Adrenal gland (tissue), 12 donors: Measurements from ENCODE around the gene CRACR2A. TPM values are rescaled to one million over a fixed set of nuclear protein-coding genes. Genes with fewer than 3 reads are reported as not detected.

Experiments used
- DNase-seq, 7 donors: peaks; one replicate each; pipeline ENCODE4 v3.0.0-alpha.2; 2019 to 2020
- H3K27ac ChIP-seq, 5 donors: fragments of 200-600 bp; sonication (generic) in 4 of 5; 1 replicate in 3 of 5; 2 replicates in 2 of 5; pipeline versions ENCODE4 v1.5.1 to v1.8.0; 2016 to 2020; ENCODE audit warnings: mild to moderate bottlenecking in 1 of 5
- H3K27me3 ChIP-seq: fragments of 200-600 bp; 2 replicates; pipeline ENCODE4 v1.8.0; 2021
- H3K36me3 ChIP-seq, 2 donors: fragments of 200-600 bp; replicated peaks in 1 of 2; 1 replicate in 1 of 2; 2 replicates in 1 of 2; pipeline versions ENCODE4 v1.5.1 to v1.8.0; 2018 to 2022
- H3K4me1 ChIP-seq, 2 donors: fragments of 200-600 bp; replicated peaks in 1 of 2; 1 replicate in 1 of 2; 2 replicates in 1 of 2; pipeline versions ENCODE4 v1.5.1 to v1.8.0; 2018 to 2021
- H3K4me3 ChIP-seq, 4 donors: fragments of 200-600 bp; sonication (generic) in 3 of 4; one replicate each; pipeline ENCODE4 v1.5.1; 2016 to 2018
- H3K9me3 ChIP-seq, 3 donors: fragments of 200-600 bp; sonication (generic) in 1 of 3; replicated peaks in 1 of 3; 1 replicate in 2 of 3; 2 replicates in 1 of 3; pipeline versions ENCODE4 v1.5.1 to v1.8.0; 2016 to 2021
- CTCF ChIP-seq, 6 experiments: fragments of 450-650 bp in 4 of 6; fragments of 200-600 bp in 2 of 6; sonication (generic) in 1 of 6; IDR thresholded peaks; 1 replicate in 5 of 6; 2 replicates in 1 of 6; pipeline versions ENCODE4 v1.5.1 to v1.8.0; 2016 to 2021; ENCODE audit warnings: antibody characterized with exemption in 6 of 6, mild to moderate bottlenecking in 2 of 6, moderate library complexity in 1 of 6
- POLR2A ChIP-seq, 2 donors: fragments of 450-650 bp; IDR thresholded peaks; one replicate each; pipeline ENCODE4 v1.6.1; 2017; ENCODE audit warnings: antibody characterized with exemption in 2 of 2, mild to moderate bottlenecking in 2 of 2, moderate library complexity in 1 of 2
- WGBS, 4 donors: extraction: QIAGEN DNeasy Blood & Tissue Kit in 2 of 4; methylation state at CpG; one replicate each; pipeline versions ENCODE4 v1.1.5 to v1.1.7; 2013 to 2017; 5-methylcytosine and 5-hydroxymethylcytosine counted together
- intact Hi-C, 2 donors: fragments of 100-400 bp; cut with DNase I; formaldehyde crosslinking; loops; one replicate each; pipeline versions ENCODE4 v1.14.1 to v1.15.0; 2022 to 2023
- polyA plus RNA-seq, 3 donors: library from polyadenylated mRNA; stranded (reverse); fragments of 200-250 nt in 2 of 3; fragments of 350-450 nt in 1 of 3; fragmentation: Illumina TruSeq in 1 of 3; extraction: RNeasy Lipid Tissue Mini Kit (QIAGEN cat#74804) in 1 of 3; gene quantifications; one replicate each; pipeline ENCODE4 v1.2.3, GENCODE V29; 2013 to 2014
- small RNA-seq, 2 donors: library from RNA; depleted of rRNA; stranded (forward); fragments of <200 nt; gene quantifications; one replicate each; pipeline ENCODE3, GENCODE V24; 2016
- total RNA-seq, 9 donors: library from RNA; depleted of rRNA in 4 of 9; stranded (reverse); fragments of >200 nt in 4 of 9; fragments of 120-200 nt in 1 of 9; fragmentation: NEBNext Ultra II Directional in 1 of 9; extraction: Animal tissue kit (Norgen Biotek cat#: 25700) in 1 of 9; gene quantifications; one replicate each; pipeline versions ENCODE4 v1.1.0 to v1.2.4, GENCODE V29; 2013 to 2023
- donor health status: healthy with polysubstance abuse.
- donor health status: Bipolar disorder and iron deficiency.
- donor health status: DM: yes; HTN: yes; CAD: no.
- donor health status: DM: no; HTN: no; CAD: no.
- donor health status: DM: no; HTN: no; CAD: no.
- donor health status: DM: yes; HTN: yes; CAD: no.

CRACR2A gene
- total and polyA plus RNA-seq, 12 donors, result 0.50 to 3.5 (median 2.0) TPM

DNA sequence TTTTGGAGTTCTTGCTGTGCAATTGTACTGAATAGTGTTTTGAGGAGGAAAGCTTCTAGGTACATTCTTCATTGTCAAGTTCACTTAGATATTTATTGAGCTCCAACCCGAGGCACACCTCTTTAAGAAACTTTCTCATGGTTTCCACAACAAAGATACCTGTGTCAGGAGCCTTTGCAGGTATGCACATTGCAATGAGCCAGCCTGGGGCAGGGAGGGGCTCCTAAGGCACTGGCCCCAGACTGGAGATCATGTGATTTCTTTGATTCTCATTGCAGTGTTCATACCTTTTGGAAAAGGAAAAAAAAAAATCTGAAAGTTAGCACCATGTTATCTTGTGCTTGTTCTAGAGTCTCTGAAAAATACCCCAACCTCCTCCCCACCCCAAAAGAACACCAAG is 181.6 kb downstream of the CRACR2A start:
- TF ChIP-seq CTCF (IDR thresholded peaks at IDR 0.05) (no peak), POLR2A (IDR thresholded peaks at IDR 0.05) (no peak)
- H3K27me3 ChIP-seq, result no peaks in the 10 kb centered on the region
- H3K27ac ChIP-seq, result no peak overlapping the region
- intact Hi-C loops, result no loop called here
- no peak for DNase-seq
- 10 to 50% (median 33%) methylated on average over 1 of the region's 1 CpG for WGBS, 4 donors
- no peak overlapping the region for H3K4me3 ChIP-seq
- H3K9me3 ChIP-seq, result no peaks in the 10 kb centered on the region
- H3K4me1 ChIP-seq, result no peaks in the 10 kb centered on the region
- no peaks in the 10 kb centered on the region for H3K36me3 ChIP-seq

DNA sequence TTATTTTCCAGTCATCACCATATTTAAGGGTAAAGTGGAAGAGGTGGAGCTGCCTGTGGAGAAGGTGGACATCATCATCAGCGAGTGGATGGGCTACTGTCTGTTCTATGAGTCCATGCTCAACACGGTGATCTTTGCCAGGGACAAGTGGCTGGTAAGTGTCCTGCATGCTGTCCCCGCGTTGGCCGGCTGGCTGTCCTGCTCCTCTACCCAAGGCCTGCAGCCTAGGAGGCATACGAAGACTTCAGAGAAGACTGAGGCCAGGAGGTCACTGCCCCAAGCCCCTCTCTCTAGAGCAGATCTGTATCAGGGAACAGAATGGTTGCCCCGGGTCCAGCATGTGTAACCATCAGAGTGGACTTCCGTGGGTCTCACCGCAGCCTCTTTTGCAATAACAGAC is 184.2 kb downstream of the CRACR2A start:
- Histone ChIP-seq H3K36me3 (no peaks in the 10 kb centered on the region), H3K4me1 (no peaks in the 10 kb centered on the region), H3K27ac (no peak overlapping the region), H3K27me3 (no peaks in the 10 kb centered on the region), H3K4me3 (no peak overlapping the region), H3K9me3 (no peaks in the 10 kb centered on the region)
- intact Hi-C loops, result no loop called here
- TF ChIP-seq CTCF (IDR thresholded peaks at IDR 0.05) (no peak), POLR2A (IDR thresholded peaks at IDR 0.05) (no peak)
- 87 to 93% (median 88%) methylated on average over 3 to 9 of the region's 9 CpGs for WGBS, 4 donors
- no peak for DNase-seq

GRCh38 chr12:3565985-3566384 is 186.9 kb downstream of the CRACR2A start:
- WGBS, 4 donors, result 38 to 53% (median 44%) methylated on average over 1 of the region's 1 CpG
- TF ChIP-seq CTCF (IDR thresholded peaks at IDR 0.05) (no peak), POLR2A (IDR thresholded peaks at IDR 0.05) (no peak)
- Histone ChIP-seq H3K27me3 (no peaks in the 10 kb centered on the region), H3K27ac (no peak overlapping the region), H3K9me3 (no peaks in the 10 kb centered on the region), H3K4me3 (no peak overlapping the region), H3K4me1 (no peaks in the 10 kb centered on the region), H3K36me3 (no peaks in the 10 kb centered on the region)
- intact Hi-C loops, result no loop called here
- no peak for DNase-seq

Small RNA genes lying within 50 kb of the gene (small RNA-seq; reads per million reads assigned to genes)
- 0 reads per million in 2 donors for gene RNU6-174P

Other genes with a start within 250 kb of the CRACR2A start
- 10 to 100 TPM; 10.5 to 29.8 (median 17.3) TPM for gene PARP11, start 120.3 kb upstream of the CRACR2A start, total RNA-seq
- 10 to 100 TPM in 1 of 3 donors, 1 to 10 TPM in 2; 2.8 to 19.9 (median 4.5) TPM for gene PARP11, start 120.3 kb upstream of the CRACR2A start, polyA plus RNA-seq